H9 (cell line): ENCODE measurements around the gene TOR4A. TPM values are rescaled to one million over a fixed set of nuclear protein-coding genes. Genes with fewer than 3 reads are reported as not detected.

Source experiments
- DNase-seq: peaks from one replicate; pipeline ENCODE4 v3.0.0-alpha.2; 2017
- H2AFZ ChIP-seq: one replicate; pipeline ENCODE4 v1.6.1; 2013; ENCODE audit warnings: mild to moderate bottlenecking, low read length, control low read depth, moderate library complexity
- H2AK5ac ChIP-seq: 2 replicates; pipeline ENCODE4 v1.6.1; 2013; ENCODE audit warnings: low read length, control low read depth, mixed read lengths; ENCODE audit not compliant: insufficient read length
- H2BK120ac ChIP-seq: one replicate; pipeline ENCODE4 v1.6.1; 2013; ENCODE audit warnings: low read depth, mild to moderate bottlenecking, low read length, control low read depth, inconsistent platforms; ENCODE audit not compliant: poor library complexity, severe bottlenecking
- H2BK12ac ChIP-seq: 2 replicates; pipeline ENCODE4 v1.6.1; 2013; ENCODE audit warnings: low read length, control low read depth, mixed read lengths, low read depth; ENCODE audit not compliant: insufficient read length
- H2BK15ac ChIP-seq: 2 replicates; pipeline ENCODE4 v1.6.1; 2013; ENCODE audit warnings: low read depth, low read length, control low read depth
- H2BK20ac ChIP-seq: one replicate; pipeline ENCODE4 v1.6.1; 2013; ENCODE audit warnings: low read depth, mild to moderate bottlenecking, low read length, control low read depth, inconsistent platforms; ENCODE audit not compliant: poor library complexity, severe bottlenecking
- H2BK5ac ChIP-seq: 2 replicates; pipeline ENCODE4 v1.6.1; 2013; ENCODE audit warnings: low read length, control low read depth, mixed read lengths; ENCODE audit not compliant: insufficient read length
- H3K14ac ChIP-seq: 2 replicates; pipeline ENCODE4 v1.6.1; 2013; ENCODE audit warnings: low read length, control low read depth; ENCODE audit not compliant: insufficient read depth
- H3K18ac ChIP-seq: 2 replicates; pipeline ENCODE4 v1.6.1; 2013; ENCODE audit warnings: low read depth, mild to moderate bottlenecking, mixed read lengths, low read length, control low read depth; ENCODE audit not compliant: insufficient read length
- H3K23ac ChIP-seq: 2 replicates; pipeline ENCODE4 v1.6.1; 2013; ENCODE audit warnings: low read length, control low read depth, mixed read lengths, low read depth; ENCODE audit not compliant: insufficient read length
- H3K23me2 ChIP-seq: 2 replicates; pipeline ENCODE4 v1.6.1; 2013; ENCODE audit warnings: low read depth, mild to moderate bottlenecking, mixed read lengths, low read length, control low read depth; ENCODE audit not compliant: insufficient read length, poor library complexity, severe bottlenecking
- H3K27ac ChIP-seq: 2 replicates; pipeline ENCODE4 v1.5.1; 2013; ENCODE audit warnings: low read length, control low read depth, mixed read lengths, low read depth; ENCODE audit not compliant: insufficient read length
- H3K27me3 ChIP-seq: 2 replicates; pipeline ENCODE4 v1.6.1; 2013; ENCODE audit warnings: low read length, control low read depth, inconsistent platforms; ENCODE audit not compliant: insufficient read depth
- H3K4ac ChIP-seq: 2 replicates; pipeline ENCODE4 v1.6.1; 2013; ENCODE audit warnings: low read depth, mild to moderate bottlenecking, control low read depth, inconsistent platforms, low read length, moderate library complexity
- H3K4me1 ChIP-seq: 2 replicates; pipeline ENCODE4 v1.6.1; 2013; ENCODE audit warnings: low read length, control low read depth, inconsistent platforms; ENCODE audit not compliant: insufficient read depth
- H3K4me2 ChIP-seq: 2 replicates; pipeline ENCODE4 v1.6.1; 2013; ENCODE audit warnings: low read length, control low read depth, mixed read lengths; ENCODE audit not compliant: insufficient read length, insufficient read depth
- H3K56ac ChIP-seq: 2 replicates; pipeline ENCODE4 v1.6.1; 2013; ENCODE audit warnings: low read depth, mild to moderate bottlenecking, mixed read lengths, low read length, control low read depth; ENCODE audit not compliant: insufficient read length
- H3K79me1 ChIP-seq: 2 replicates; pipeline ENCODE4 v1.6.1; 2013; ENCODE audit warnings: low read depth, mild to moderate bottlenecking, moderate library complexity, low read length, control low read depth, inconsistent platforms; ENCODE audit not compliant: insufficient read depth, poor library complexity, severe bottlenecking
- H3K79me2 ChIP-seq: 2 replicates; pipeline ENCODE4 v1.6.1; 2013; ENCODE audit warnings: low read length, control low read depth, inconsistent platforms; ENCODE audit not compliant: insufficient read depth
- H3K9ac ChIP-seq: 2 replicates; pipeline ENCODE4 v1.6.1; 2013; ENCODE audit warnings: low read length, control low read depth, mixed read lengths; ENCODE audit not compliant: insufficient read length; ENCODE audit errors: extremely low read depth
- H3K9me3 ChIP-seq: one replicate; pipeline ENCODE4 v1.6.1; 2013; ENCODE audit warnings: low read depth, low read length, inconsistent platforms; ENCODE audit not compliant: control insufficient read depth
- H3T11ph ChIP-seq: one replicate; pipeline ENCODE4 v1.6.1; 2013; ENCODE audit warnings: mild to moderate bottlenecking, low read length, control low read depth, inconsistent platforms
- H4K20me1 ChIP-seq: one replicate; pipeline ENCODE4 v1.6.1; 2013; ENCODE audit not compliant: control insufficient read depth, insufficient read length, insufficient read depth
- H4K5ac ChIP-seq: 2 replicates; pipeline ENCODE4 v1.6.1; 2013; ENCODE audit warnings: low read depth, mild to moderate bottlenecking, mixed read lengths, low read length, control low read depth; ENCODE audit not compliant: insufficient read length
- H4K8ac ChIP-seq: replicated peaks from 2 replicates; pipeline ENCODE4 v1.6.1; 2013; ENCODE audit warnings: low read length, control low read depth, mixed read lengths, low read depth; ENCODE audit not compliant: insufficient read length
- H4K91ac ChIP-seq: 2 replicates; pipeline ENCODE4 v1.6.1; 2013; ENCODE audit warnings: low read depth, mild to moderate bottlenecking, moderate library complexity, mixed read lengths, low read length, control low read depth; ENCODE audit not compliant: insufficient read length
- H3K27ac Mint-ChIP-seq, 3 experiments: 2 replicates in 2 of 3; 3 replicates in 1 of 3; pipeline ENCODE4 v1.8.0; 2020 to 2021; ENCODE audit warnings: mixed read lengths in 3 of 3, mild to moderate bottlenecking in 1 of 3, moderate library complexity in 1 of 3
- H3K27me3 Mint-ChIP-seq: 2 replicates; pipeline ENCODE4 v1.8.0; 2021; ENCODE audit warnings: low read depth, mild to moderate bottlenecking, moderate library complexity, mixed read lengths
- H3K36me3 Mint-ChIP-seq, 3 experiments: 2 replicates in 2 of 3; 3 replicates in 1 of 3; pipeline ENCODE4 v1.8.0; 2020 to 2021; ENCODE audit warnings: low read depth in 3 of 3, mixed read lengths in 3 of 3; ENCODE audit not compliant: insufficient read depth in 1 of 3
- H3K4me1 Mint-ChIP-seq, 2 experiments: 2 replicates each; pipeline ENCODE4 v1.8.0; 2020; ENCODE audit warnings: mixed read lengths in 2 of 2
- H3K4me3 Mint-ChIP-seq, 2 experiments: 2 replicates in 1 of 2; 3 replicates in 1 of 2; pipeline ENCODE4 v1.8.0; 2020 to 2021; ENCODE audit warnings: mild to moderate bottlenecking in 2 of 2, mixed read lengths in 2 of 2, moderate library complexity in 1 of 2
- H3K9me3 Mint-ChIP-seq, 2 experiments: 2 replicates in 1 of 2; 3 replicates in 1 of 2; pipeline ENCODE4 v1.8.0; 2020; ENCODE audit warnings: mild to moderate bottlenecking in 2 of 2, mixed read lengths in 2 of 2, moderate library complexity in 1 of 2
- WGBS: extraction: QIAGEN DNeasy Blood & Tissue Kit; methylation state at CpG from one replicate; pipeline ENCODE4 v1.1.7; 2013; ENCODE audit warnings: missing lambda C conversion rate, low lambda C conversion rate, mixed read lengths; ENCODE audit not compliant: insufficient read length; ENCODE audit errors: extremely low coverage; 5-methylcytosine and 5-hydroxymethylcytosine counted together
- total RNA-seq: library from RNA; stranded (reverse); gene quantifications from 2 replicates; pipeline ENCODE4 v1.2.1, GENCODE V29; 2021
- TF ChIP-seq, protein P1 (sequence below): fragments of 200-600 bp; sonication (generic); conservative IDR thresholded peaks from 3 replicates; pipeline ENCODE4 v1.8.0; 2021; ENCODE audit warnings: antibody characterized with exemption, mild to moderate bottlenecking

Gene TOR4A
- total RNA-seq, 1 experiment from 2014 or later: 6.2 TPM

GRCh38 chr9:137286975-137287383 is 9.5 kb downstream of the TOR4A start:
- peak; percentile 82 for DNase-seq
- H4K91ac ChIP-seq: no peak overlapping the region

More at GRCh38 chr9:137286975-137287383, 9.5 kb downstream of the TOR4A start:
- no peaks in the 10 kb centered on the region for H3K9me3 ChIP-seq
- no peak overlapping the region for H2BK15ac ChIP-seq
- no peak overlapping the region for H2BK120ac ChIP-seq
- Mint-ChIP-seq H3K27ac (no peak overlapping the region; a peak in 1 of 7 replicates), H3K27me3 (peaks cover 28% of the 10 kb centered on the region), H3K9me3 (peaks cover 4 to 7% of the 10 kb centered on the region in 2 experiments), H3K4me3 (peak overlapping the region in 1 of 2 experiments; percentile 25; a peak in 2 of 5 replicates), H3K36me3 (peaks cover 4% of the 10 kb centered on the region in 3 experiments; a peak in 5 of 7 replicates), H3K4me1 (peaks cover 0 to 4% of the 10 kb centered on the region in 2 experiments; a peak in 1 of 4 replicates)
- no peak overlapping the region for H4K8ac ChIP-seq
- H3K23ac ChIP-seq: no peak overlapping the region
- H3K27ac ChIP-seq: no peak overlapping the region
- no peak overlapping the region for H2BK20ac ChIP-seq
- H3K18ac ChIP-seq: no peak overlapping the region
- H3K27me3 ChIP-seq: no peaks in the 10 kb centered on the region
- no peaks in the 10 kb centered on the region for H3K23me2 ChIP-seq
- H3K79me1 ChIP-seq: no peaks in the 10 kb centered on the region
- no peak overlapping the region for H3K56ac ChIP-seq
- no peak overlapping the region for H3K4ac ChIP-seq
- no peaks in the 10 kb centered on the region for H4K20me1 ChIP-seq
- no peak overlapping the region for H3K4me2 ChIP-seq
- no peak overlapping the region for H4K5ac ChIP-seq
- H2BK5ac ChIP-seq: no peak overlapping the region
- no peak overlapping the region for H3K14ac ChIP-seq
- no peak overlapping the region for H2BK12ac ChIP-seq
- no peak overlapping the region for H3K9ac ChIP-seq
- no peak overlapping the region for H3T11ph ChIP-seq
- no peak overlapping the region for H2AK5ac ChIP-seq
- no peaks in the 10 kb centered on the region for H3K79me2 ChIP-seq
- no CpG with 5 or more reads among the region's 14 CpGs for WGBS
- H3K4me1 ChIP-seq: no peaks in the 10 kb centered on the region
- TF ChIP-seq, protein P1, sequence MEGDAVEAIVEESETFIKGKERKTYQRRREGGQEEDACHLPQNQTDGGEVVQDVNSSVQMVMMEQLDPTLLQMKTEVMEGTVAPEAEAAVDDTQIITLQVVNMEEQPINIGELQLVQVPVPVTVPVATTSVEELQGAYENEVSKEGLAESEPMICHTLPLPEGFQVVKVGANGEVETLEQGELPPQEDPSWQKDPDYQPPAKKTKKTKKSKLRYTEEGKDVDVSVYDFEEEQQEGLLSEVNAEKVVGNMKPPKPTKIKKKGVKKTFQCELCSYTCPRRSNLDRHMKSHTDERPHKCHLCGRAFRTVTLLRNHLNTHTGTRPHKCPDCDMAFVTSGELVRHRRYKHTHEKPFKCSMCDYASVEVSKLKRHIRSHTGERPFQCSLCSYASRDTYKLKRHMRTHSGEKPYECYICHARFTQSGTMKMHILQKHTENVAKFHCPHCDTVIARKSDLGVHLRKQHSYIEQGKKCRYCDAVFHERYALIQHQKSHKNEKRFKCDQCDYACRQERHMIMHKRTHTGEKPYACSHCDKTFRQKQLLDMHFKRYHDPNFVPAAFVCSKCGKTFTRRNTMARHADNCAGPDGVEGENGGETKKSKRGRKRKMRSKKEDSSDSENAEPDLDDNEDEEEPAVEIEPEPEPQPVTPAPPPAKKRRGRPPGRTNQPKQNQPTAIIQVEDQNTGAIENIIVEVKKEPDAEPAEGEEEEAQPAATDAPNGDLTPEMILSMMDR: peak; percentile 75
- no peak overlapping the region for H2AFZ ChIP-seq
